Breast epithelium (tissue), 3 donors: ENCODE results near the gene SENP6.

Source experiments
- POLR2A ChIP-seq: fragments of 450-650 bp; IDR thresholded peaks from one replicate; pipeline ENCODE4 v1.6.1; 2016; ENCODE audit warnings: antibody characterized with exemption, mild to moderate bottlenecking, moderate library complexity
- TF ChIP-seq, protein P1 (sequence below), 3 donors: fragments of 450-650 bp; IDR thresholded peaks; one replicate each; pipeline ENCODE4 v1.5.1; 2016 to 2017; ENCODE audit warnings: antibody characterized with exemption in 3 of 3, mild to moderate bottlenecking in 3 of 3, moderate library complexity in 3 of 3

DNA sequence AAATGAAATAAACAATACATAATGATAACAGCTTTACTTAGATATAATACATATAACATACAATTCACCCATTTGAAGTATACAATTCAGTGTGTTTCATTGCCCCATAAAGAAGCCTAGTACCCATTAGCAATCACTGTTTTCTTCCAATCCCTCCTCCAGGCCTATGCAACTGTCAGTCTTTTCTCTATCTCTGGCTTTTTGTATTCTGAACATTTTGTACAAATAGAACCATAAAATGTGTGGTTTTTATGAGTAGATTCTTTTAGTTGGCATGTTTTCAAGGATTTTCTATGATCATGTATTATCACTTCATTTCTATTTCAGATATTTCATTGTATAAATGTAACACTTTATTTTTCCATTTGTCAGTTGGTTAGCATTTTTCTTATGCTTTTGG is 92.7 kb downstream of the SENP6 start:
- TF ChIP-seq POLR2A = no peak
- TF ChIP-seq, protein P1, sequence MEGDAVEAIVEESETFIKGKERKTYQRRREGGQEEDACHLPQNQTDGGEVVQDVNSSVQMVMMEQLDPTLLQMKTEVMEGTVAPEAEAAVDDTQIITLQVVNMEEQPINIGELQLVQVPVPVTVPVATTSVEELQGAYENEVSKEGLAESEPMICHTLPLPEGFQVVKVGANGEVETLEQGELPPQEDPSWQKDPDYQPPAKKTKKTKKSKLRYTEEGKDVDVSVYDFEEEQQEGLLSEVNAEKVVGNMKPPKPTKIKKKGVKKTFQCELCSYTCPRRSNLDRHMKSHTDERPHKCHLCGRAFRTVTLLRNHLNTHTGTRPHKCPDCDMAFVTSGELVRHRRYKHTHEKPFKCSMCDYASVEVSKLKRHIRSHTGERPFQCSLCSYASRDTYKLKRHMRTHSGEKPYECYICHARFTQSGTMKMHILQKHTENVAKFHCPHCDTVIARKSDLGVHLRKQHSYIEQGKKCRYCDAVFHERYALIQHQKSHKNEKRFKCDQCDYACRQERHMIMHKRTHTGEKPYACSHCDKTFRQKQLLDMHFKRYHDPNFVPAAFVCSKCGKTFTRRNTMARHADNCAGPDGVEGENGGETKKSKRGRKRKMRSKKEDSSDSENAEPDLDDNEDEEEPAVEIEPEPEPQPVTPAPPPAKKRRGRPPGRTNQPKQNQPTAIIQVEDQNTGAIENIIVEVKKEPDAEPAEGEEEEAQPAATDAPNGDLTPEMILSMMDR (IDR thresholded peaks at IDR 0.05) = no peak
